Liver (tissue), 9 donors: Measurements from ENCODE around the gene ANKRD35. TPM values are rescaled to one million over a fixed set of nuclear protein-coding genes. Genes with fewer than 3 reads are reported as not detected.

Experiments
- DNase-seq: peaks from one replicate; pipeline ENCODE4 v3.0.0-alpha.2; 2017; ENCODE audit warnings: low spot score
- H3K27ac ChIP-seq, 2 donors: one replicate each; pipeline ENCODE4 v1.7.0; 2013; ENCODE audit warnings: inconsistent platforms in 2 of 2, low read length in 2 of 2, control low read depth in 1 of 2, low read depth in 1 of 2, mild to moderate bottlenecking in 1 of 2
- H3K27me3 ChIP-seq, 4 donors: one replicate each; pipeline versions ENCODE4 v1.6.1 to v1.7.0; 2013; ENCODE audit warnings: low read length in 3 of 4, inconsistent platforms in 1 of 4, mild to moderate bottlenecking in 1 of 4, moderate library complexity in 1 of 4; ENCODE audit not compliant: control insufficient read depth in 4 of 4, insufficient read depth in 4 of 4
- H3K36me3 ChIP-seq, 4 donors: one replicate each; pipeline versions ENCODE4 v1.6.1 to v1.7.0; 2013; ENCODE audit warnings: low read length in 3 of 4, mild to moderate bottlenecking in 3 of 4, low read depth in 1 of 4, moderate library complexity in 1 of 4; ENCODE audit not compliant: control insufficient read depth in 4 of 4, insufficient read depth in 3 of 4
- H3K4me1 ChIP-seq, 4 donors: one replicate each; pipeline versions ENCODE4 v1.6.1 to v1.7.0; 2013; ENCODE audit warnings: low read length in 3 of 4, mild to moderate bottlenecking in 3 of 4, moderate library complexity in 1 of 4; ENCODE audit not compliant: control insufficient read depth in 4 of 4, insufficient read depth in 4 of 4
- H3K4me3 ChIP-seq, 3 donors: one replicate each; pipeline versions ENCODE4 v1.6.1 to v1.7.0; 2013; ENCODE audit warnings: low read length in 3 of 3, control low read depth in 1 of 3, low read depth in 1 of 3, mild to moderate bottlenecking in 1 of 3
- H3K9ac ChIP-seq, 2 donors: one replicate each; pipeline ENCODE4 v1.7.0; 2013; ENCODE audit warnings: low read length in 2 of 2, mild to moderate bottlenecking in 2 of 2, moderate library complexity in 2 of 2, control low read depth in 1 of 2, low read depth in 1 of 2
- H3K9me3 ChIP-seq, 4 donors: one replicate each; pipeline versions ENCODE4 v1.6.1 to v1.7.0; 2013; ENCODE audit warnings: low read length in 3 of 4; ENCODE audit not compliant: control insufficient read depth in 4 of 4
- CTCF ChIP-seq: fragments of 150-350 bp; IDR thresholded peaks from 2 replicates; pipeline ENCODE4 v1.5.1; 2017; ENCODE audit warnings: improper control_type of control experiment, low read depth, low read length; ENCODE audit not compliant: missing input control
- EGR1 ChIP-seq, 2 donors: IDR thresholded peaks; 2 replicates each; pipeline ENCODE4 v1.6.1; 2016 to 2018; ENCODE audit warnings: antibody characterized with exemption in 2 of 2, low read depth in 2 of 2
- GABPA ChIP-seq, 2 donors: IDR thresholded peaks in 1 of 2; conservative IDR thresholded peaks in 1 of 2; 2 replicates each; pipeline ENCODE4 v1.6.1; 2016; ENCODE audit warnings: antibody characterized with exemption in 2 of 2, mild to moderate bottlenecking in 1 of 2, moderate library complexity in 1 of 2
- HNF4A ChIP-seq, 2 donors: conservative IDR thresholded peaks; 2 replicates each; pipeline ENCODE4 v1.6.1; 2016; ENCODE audit warnings: antibody characterized with exemption in 2 of 2, mild to moderate bottlenecking in 2 of 2
- JUND ChIP-seq, 2 donors: IDR thresholded peaks; 2 replicates each; pipeline ENCODE4 v1.6.1; 2016; ENCODE audit warnings: antibody characterized with exemption in 2 of 2
- MAX ChIP-seq: IDR thresholded peaks from 2 replicates; pipeline ENCODE4 v1.6.1; 2016; ENCODE audit warnings: antibody characterized with exemption
- NR2F2 ChIP-seq: IDR thresholded peaks from 2 replicates; pipeline ENCODE4 v1.6.1; 2016; ENCODE audit warnings: antibody characterized with exemption
- RAD21 ChIP-seq, 2 donors: IDR thresholded peaks; 2 replicates each; pipeline ENCODE4 v1.6.1; 2016; ENCODE audit warnings: antibody characterized with exemption in 2 of 2, mild to moderate bottlenecking in 2 of 2
- REST ChIP-seq: IDR thresholded peaks from 2 replicates; pipeline ENCODE4 v1.6.1; 2016; ENCODE audit warnings: antibody characterized with exemption, mild to moderate bottlenecking
- RXRA ChIP-seq, 2 donors: IDR thresholded peaks; 2 replicates each; pipeline ENCODE4 v1.6.1; 2017 to 2018; ENCODE audit warnings: antibody characterized with exemption in 2 of 2, mild to moderate bottlenecking in 1 of 2
- TAF1 ChIP-seq: conservative IDR thresholded peaks from 2 replicates; pipeline ENCODE4 v1.6.1; 2016; ENCODE audit warnings: antibody characterized with exemption, mild to moderate bottlenecking
- YY1 ChIP-seq: IDR thresholded peaks from 2 replicates; pipeline ENCODE4 v1.6.1; 2016; ENCODE audit warnings: antibody characterized with exemption, mild to moderate bottlenecking
- ZBTB33 ChIP-seq: IDR thresholded peaks from 2 replicates; pipeline ENCODE4 v1.6.1; 2016; ENCODE audit warnings: antibody characterized with exemption
- WGBS: extraction: QIAGEN DNeasy Blood & Tissue Kit; methylation state at CpG from one replicate; pipeline ENCODE4 v1.1.7; 2013; 5-methylcytosine and 5-hydroxymethylcytosine counted together
- polyA plus RNA-seq, 2 donors: library from polyadenylated mRNA; stranded (reverse) in 1 of 2; unstranded in 1 of 2; fragments of 200-250 nt in 1 of 2; fragments of >200 nt in 1 of 2; fragmentation: Nextera tagmentation in 1 of 2; extraction: Ambion mirVana in 1 of 2; gene quantifications; one replicate each; pipeline versions ENCODE4 v1.2.1 to v1.2.3, GENCODE V29; 2013 to 2015
- total RNA-seq, 2 donors: library from RNA; depleted of rRNA; stranded (reverse); fragments of >200 nt; gene quantifications; one replicate each; pipeline ENCODE4 v1.2.3, GENCODE V29; 2014
- donor health status: healthy.
- donor health status: healthy.
- donor health status: healthy.
- donor health status: healthy.
- donor health status: healthy.

The ANKRD35 gene
- total and polyA plus RNA-seq, 4 donors: 0.05 to 1.9 (median 1.4) TPM

- under 1% methylated on average over 35 of the region's 35 CpGs for WGBS
- peak; percentile 63 for DNase-seq
- no peak overlapping the region for H3K9ac ChIP-seq
- peak overlapping the region; percentile 68 to 94 (median 83) for H3K4me3 ChIP-seq
- peaks cover 5 to 14% (median 11%) of the 10 kb centered on the region in 4 donors for H3K4me1 ChIP-seq
- no peaks in the 10 kb centered on the region for H3K27me3 ChIP-seq
- no peak for TF ChIP-seq REST
- TF ChIP-seq GABPA (IDR thresholded peaks at IDR 0.05 in 1 of 2, conservative IDR thresholded peaks at IDR 0.05 in 1 of 2): no peak
- no peak for TF ChIP-seq HNF4A (conservative IDR thresholded peaks at IDR 0.05)
- peak overlapping the region; percentile 73 to 86 for H3K27ac ChIP-seq
- H3K36me3 ChIP-seq: peaks cover 1 to 26% (median 18%) of the 10 kb centered on the region in 4 donors
- H3K9me3 ChIP-seq: no peaks in the 10 kb centered on the region
These were observed 27.3 kb downstream of the ANKRD35 start for GRCh38 chr1:145858238-145858900.

GRCh38 chr1:145857170-145857569 lies 28.5 kb downstream of the ANKRD35 start:
- Histone ChIP-seq H3K27ac (no peak overlapping the region), H3K36me3 (peaks cover 1 to 31% (median 19%) of the 10 kb centered on the region in 4 donors), H3K9me3 (no peaks in the 10 kb centered on the region), H3K4me3 (no peak overlapping the region), H3K9ac (no peak overlapping the region), H3K4me1 (peaks cover 5 to 14% (median 11%) of the 10 kb centered on the region in 4 donors), H3K27me3 (no peaks in the 10 kb centered on the region)
- WGBS: 87% methylated on average over 4 of the region's 4 CpGs
- TF ChIP-seq MAX (no peak), NR2F2 (no peak), ZBTB33 (no peak), JUND (IDR thresholded peaks at IDR 0.05) (no peak), RXRA (IDR thresholded peaks at IDR 0.05) (no peak), TAF1 (no peak), EGR1 (IDR thresholded peaks at IDR 0.05; ENCODE audit: low read depth in 2 of 2) (no peak), RAD21 (IDR thresholded peaks at IDR 0.05) (no peak)
- no peak for DNase-seq

- Histone ChIP-seq H3K27me3 (no peaks in the 10 kb centered on the region), H3K4me1 (peaks cover 5 to 14% (median 11%) of the 10 kb centered on the region in 4 donors), H3K4me3 (no peak overlapping the region), H3K9ac (no peak overlapping the region), H3K9me3 (no peaks in the 10 kb centered on the region), H3K27ac (no peak overlapping the region), H3K36me3 (peaks cover 2 to 38% (median 23%) of the 10 kb centered on the region in 4 donors)
- 87% methylated on average over 7 of the region's 7 CpGs for WGBS
- DNase-seq: no peak
- TF ChIP-seq RXRA (IDR thresholded peaks at IDR 0.05) (no peak), YY1 (no peak), JUND (IDR thresholded peaks at IDR 0.05) (no peak), CTCF (no peak), TAF1 (no peak), NR2F2 (no peak), REST (no peak)
These were observed 30.2 kb downstream of the ANKRD35 start for GRCh38 chr1:145855426-145855948.
